PFSK-1 (cell line): ENCODE data around the gene BCL11A.

Source experiments
- FOXP2 ChIP-seq: optimal IDR thresholded peaks from 2 replicates; pipeline ENCODE3; 2011; ENCODE audit warnings: borderline replicate concordance, control low read depth, inconsistent platforms; ENCODE audit not compliant: insufficient read depth; ENCODE audit errors: extremely low read length, extremely low read depth
- POLR2AphosphoS5 ChIP-seq: IDR thresholded peaks from 2 replicates; pipeline ENCODE4 v1.6.1; 2012; ENCODE audit warnings: low read depth, mild to moderate bottlenecking, control low read depth, low read length, moderate library complexity
- SIN3A ChIP-seq: IDR thresholded peaks from 2 replicates; pipeline ENCODE4 v1.6.1; 2012; ENCODE audit warnings: mild to moderate bottlenecking, low read length, moderate library complexity, borderline replicate concordance; ENCODE audit not compliant: insufficient read depth
- TAF1 ChIP-seq: IDR thresholded peaks from 2 replicates; pipeline ENCODE4 v1.6.1; 2012; ENCODE audit warnings: low read length, control low read depth, borderline replicate concordance; ENCODE audit not compliant: insufficient read depth
- TF ChIP-seq, protein P1 (sequence below), 2 experiments: IDR thresholded peaks; 2 replicates each; pipeline versions ENCODE4 v1.6.1 to v1.8.0; 2011 to 2012; ENCODE audit warnings: low read depth in 2 of 2, low read length in 2 of 2, control low read depth in 1 of 2, inconsistent platforms in 1 of 2, mild to moderate bottlenecking in 1 of 2, moderate library complexity in 1 of 2; ENCODE audit not compliant: insufficient read depth in 1 of 2

DNA sequence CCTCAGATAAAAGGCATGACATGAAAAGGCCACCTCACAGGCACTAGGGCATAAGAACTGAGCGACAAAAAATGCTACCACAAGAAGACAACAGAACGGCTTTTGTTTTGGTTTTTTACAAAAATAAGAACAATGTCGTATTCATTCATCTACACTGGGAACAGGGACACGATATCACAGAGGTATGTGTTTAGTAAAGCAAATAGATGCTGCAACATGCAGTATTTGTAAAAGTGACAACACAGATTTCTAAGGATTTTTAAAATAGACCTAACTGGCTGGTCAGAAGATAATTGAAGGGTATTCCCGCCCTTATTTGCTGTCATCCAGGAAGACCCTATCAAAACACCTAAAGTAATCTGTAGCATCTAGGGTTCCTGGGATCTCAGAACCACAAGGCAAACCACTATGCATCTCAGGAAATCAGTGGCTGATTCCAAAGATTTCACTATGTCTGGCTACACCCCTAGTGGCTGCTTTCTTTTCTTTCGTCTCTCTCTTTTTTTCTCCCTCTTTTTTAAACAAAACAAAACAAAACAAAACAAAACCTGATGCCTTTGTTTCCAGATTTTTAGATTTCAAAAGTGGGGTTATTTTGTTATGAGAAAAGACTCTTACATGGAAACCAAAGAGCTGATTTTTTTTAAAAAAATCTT, 97.2 kb downstream of the BCL11A start:
- no peak for TF ChIP-seq POLR2AphosphoS5
- TF ChIP-seq, protein P1, sequence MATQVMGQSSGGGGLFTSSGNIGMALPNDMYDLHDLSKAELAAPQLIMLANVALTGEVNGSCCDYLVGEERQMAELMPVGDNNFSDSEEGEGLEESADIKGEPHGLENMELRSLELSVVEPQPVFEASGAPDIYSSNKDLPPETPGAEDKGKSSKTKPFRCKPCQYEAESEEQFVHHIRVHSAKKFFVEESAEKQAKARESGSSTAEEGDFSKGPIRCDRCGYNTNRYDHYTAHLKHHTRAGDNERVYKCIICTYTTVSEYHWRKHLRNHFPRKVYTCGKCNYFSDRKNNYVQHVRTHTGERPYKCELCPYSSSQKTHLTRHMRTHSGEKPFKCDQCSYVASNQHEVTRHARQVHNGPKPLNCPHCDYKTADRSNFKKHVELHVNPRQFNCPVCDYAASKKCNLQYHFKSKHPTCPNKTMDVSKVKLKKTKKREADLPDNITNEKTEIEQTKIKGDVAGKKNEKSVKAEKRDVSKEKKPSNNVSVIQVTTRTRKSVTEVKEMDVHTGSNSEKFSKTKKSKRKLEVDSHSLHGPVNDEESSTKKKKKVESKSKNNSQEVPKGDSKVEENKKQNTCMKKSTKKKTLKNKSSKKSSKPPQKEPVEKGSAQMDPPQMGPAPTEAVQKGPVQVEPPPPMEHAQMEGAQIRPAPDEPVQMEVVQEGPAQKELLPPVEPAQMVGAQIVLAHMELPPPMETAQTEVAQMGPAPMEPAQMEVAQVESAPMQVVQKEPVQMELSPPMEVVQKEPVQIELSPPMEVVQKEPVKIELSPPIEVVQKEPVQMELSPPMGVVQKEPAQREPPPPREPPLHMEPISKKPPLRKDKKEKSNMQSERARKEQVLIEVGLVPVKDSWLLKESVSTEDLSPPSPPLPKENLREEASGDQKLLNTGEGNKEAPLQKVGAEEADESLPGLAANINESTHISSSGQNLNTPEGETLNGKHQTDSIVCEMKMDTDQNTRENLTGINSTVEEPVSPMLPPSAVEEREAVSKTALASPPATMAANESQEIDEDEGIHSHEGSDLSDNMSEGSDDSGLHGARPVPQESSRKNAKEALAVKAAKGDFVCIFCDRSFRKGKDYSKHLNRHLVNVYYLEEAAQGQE (IDR thresholded peaks at IDR 0.05; ENCODE audit: insufficient read depth in 1 of 2, low read depth in 2 of 2, low read length in 2 of 2), result no peak
- TF ChIP-seq SIN3A, result no peak
- no peak for TF ChIP-seq TAF1
- no peak for TF ChIP-seq FOXP2
